HG02642 (cell line): ENCODE measurements around the gene SLC35F4.
"Not testable (repeated sequence)": the region's sequence is repeated elsewhere in the genome, so short reads cannot be mapped to it uniquely, and the experiment has no call there.

Source experiments
- ATAC-seq: cut with Tn5 transposase; IDR thresholded peaks from one replicate; pipeline ENCODE4 v1.9.1; 2021; ENCODE audit warnings: mild to moderate bottlenecking; ENCODE audit not compliant: unreplicated experiment, poor library complexity

SLC35F4 gene

GRCh38 chr14:57812741-57813140 is 53.2 kb downstream of the SLC35F4 start:
- ATAC-seq: no peak

GRCh38 chr14:57811998-57812546 is 53.8 kb downstream of the SLC35F4 start:
- no peak for ATAC-seq

GRCh38 chr14:57809808-57810207 is 56.1 kb downstream of the SLC35F4 start:
- ATAC-seq: no peak

GRCh38 chr14:57797160-57797559 is 68.7 kb downstream of the SLC35F4 start:
- no peak for ATAC-seq

GRCh38 chr14:57796556-57796955 is 69.3 kb downstream of the SLC35F4 start:
- ATAC-seq: no peak

- ATAC-seq: no peak
Measured at GRCh38 chr14:57785058-57785457, 80.8 kb downstream of the SLC35F4 start.

GRCh38 chr14:57771801-57772200 is 94.1 kb downstream of the SLC35F4 start:
- no peak for ATAC-seq

GRCh38 chr14:57769863-57770523 is 95.9 kb downstream of the SLC35F4 start:
- ATAC-seq: no peak

- no peak for ATAC-seq
Measured at GRCh38 chr14:57761800-57762199, 104.1 kb downstream of the SLC35F4 start.

GRCh38 chr14:57760896-57761295 is 105.0 kb downstream of the SLC35F4 start:
- no peak for ATAC-seq

GRCh38 chr14:57755018-57755521 is 110.8 kb downstream of the SLC35F4 start:
- no peak for ATAC-seq

- ATAC-seq: no peak
Measured at GRCh38 chr14:57754527-57754926, 111.4 kb downstream of the SLC35F4 start.

GRCh38 chr14:57753821-57754220 is 112.1 kb downstream of the SLC35F4 start:
- no peak for ATAC-seq

GRCh38 chr14:57752142-57752695 is 113.7 kb downstream of the SLC35F4 start:
- not testable (repeated sequence) for ATAC-seq

- ATAC-seq: no peak
Measured at GRCh38 chr14:57751400-57751799, 114.5 kb downstream of the SLC35F4 start.

- no peak for ATAC-seq
Measured at GRCh38 chr14:57749267-57749666, 116.6 kb downstream of the SLC35F4 start.

- ATAC-seq: no peak
Measured at GRCh38 chr14:57748279-57748678, 117.6 kb downstream of the SLC35F4 start.

GRCh38 chr14:57747036-57747435 is 118.9 kb downstream of the SLC35F4 start:
- ATAC-seq: no peak

GRCh38 chr14:57746563-57746962 is 119.3 kb downstream of the SLC35F4 start:
- no peak for ATAC-seq

GRCh38 chr14:57739516-57739915 is 126.4 kb downstream of the SLC35F4 start:
- ATAC-seq: no peak

- no peak for ATAC-seq
Measured at GRCh38 chr14:57737598-57737997, 128.3 kb downstream of the SLC35F4 start.

GRCh38 chr14:57736391-57736790 is 129.5 kb downstream of the SLC35F4 start:
- ATAC-seq: no peak
